A673 (cell line): ENCODE data around the gene PI4K2B. TPM values are rescaled to one million over a fixed set of nuclear protein-coding genes. Genes with fewer than 3 reads are reported as not detected.

ENCODE experiments used
- BruUV-seq: library from RNA; stranded (reverse); fragments of 400-500 nt; replicated peaks from 2 replicates; lab custom pipeline; 2021; lab: Mats Ljungman, UMichigan
- CTCF ChIA-PET: fragments of 300-600 bp; sonication (Branson Sonifier 250); formaldehyde crosslinking; loops from one replicate; lab custom pipeline; 2022; ENCODE audit warnings: antibody characterized with exemption; lab: Charles Lee
- POLR2A ChIA-PET: fragments of 300-600 bp; sonication (Branson Sonifier 250); formaldehyde crosslinking; loops from one replicate; lab custom pipeline; 2022; ENCODE audit warnings: antibody characterized with exemption; ENCODE audit not compliant: low non-redundant PET; lab: Charles Lee
- DNase-seq: peaks from one replicate; pipeline ENCODE4 v3.0.0-alpha.2; 2015; ENCODE audit warnings: low spot score
- H3K27ac ChIP-seq: fragments of 200-600 bp; sonication (generic); 2 replicates; pipeline ENCODE4 v1.5.1; 2016; ENCODE audit warnings: mixed run types, low read depth, mild to moderate bottlenecking, mixed read lengths, antibody characterized with exemption, low read length; ENCODE audit not compliant: poor library complexity, severe bottlenecking
- H3K27me3 ChIP-seq: fragments of 200-600 bp; sonication (generic); replicated peaks from 2 replicates; pipeline ENCODE4 v1.6.1; 2017; ENCODE audit warnings: mixed run types, low read depth, mild to moderate bottlenecking, mixed read lengths, antibody characterized with exemption, low read length; ENCODE audit not compliant: insufficient read depth, poor library complexity
- H3K36me3 ChIP-seq: fragments of 200-600 bp; sonication (generic); 2 replicates; pipeline ENCODE4 v1.6.1; 2016; ENCODE audit warnings: mixed run types, mild to moderate bottlenecking, mixed read lengths, antibody characterized with exemption, low read length; ENCODE audit not compliant: insufficient read depth, poor library complexity, severe bottlenecking
- H3K4me1 ChIP-seq: fragments of 200-600 bp; sonication (generic); 2 replicates; pipeline ENCODE4 v1.6.1; 2017; ENCODE audit warnings: mixed run types, mild to moderate bottlenecking, mixed read lengths, antibody characterized with exemption, low read length; ENCODE audit not compliant: insufficient read depth, poor library complexity, severe bottlenecking
- H3K4me3 ChIP-seq: fragments of 200-600 bp; sonication (generic); 2 replicates; pipeline ENCODE4 v1.5.1; 2016; ENCODE audit warnings: low read depth, mixed run types, mild to moderate bottlenecking, mixed read lengths, low read length; ENCODE audit not compliant: poor library complexity, severe bottlenecking
- H3K9me3 ChIP-seq: fragments of 200-600 bp; sonication (generic); 2 replicates; pipeline ENCODE4 v1.6.1; 2016; ENCODE audit warnings: mixed run types, low read depth, mild to moderate bottlenecking, mixed read lengths, antibody characterized with exemption, low read length; ENCODE audit not compliant: poor library complexity, severe bottlenecking
- EZH2 ChIP-seq: fragments of 200-600 bp; sonication (generic); IDR thresholded peaks from 2 replicates; pipeline ENCODE4 v1.6.1; 2017; ENCODE audit warnings: borderline replicate concordance, low read depth, mild to moderate bottlenecking, mixed read lengths, antibody characterized with exemption, low read length; ENCODE audit not compliant: poor library complexity, severe bottlenecking
- intact Hi-C: fragments of 100-400 bp; cut with micrococcal nuclease; formaldehyde crosslinking; loops from one replicate; pipeline ENCODE4 v1.10.0; 2022; ENCODE audit not compliant: unreplicated experiment
- total RNA-seq: library from RNA; stranded (reverse); gene quantifications from 2 replicates; pipeline ENCODE4 v1.2.3, GENCODE V29; 2021
- TF ChIP-seq, protein P1 (sequence below): fragments of 300-800, 200-600 bp; sonication (generic); conservative IDR thresholded peaks from 2 replicates; pipeline ENCODE4 v1.5.1; 2017; ENCODE audit warnings: low read depth, mild to moderate bottlenecking, antibody characterized with exemption, low read length, moderate library complexity, mixed read lengths

Gene PI4K2B
- total RNA-seq, 1 experiment from 2014 or later: 13.3 TPM

DNA sequence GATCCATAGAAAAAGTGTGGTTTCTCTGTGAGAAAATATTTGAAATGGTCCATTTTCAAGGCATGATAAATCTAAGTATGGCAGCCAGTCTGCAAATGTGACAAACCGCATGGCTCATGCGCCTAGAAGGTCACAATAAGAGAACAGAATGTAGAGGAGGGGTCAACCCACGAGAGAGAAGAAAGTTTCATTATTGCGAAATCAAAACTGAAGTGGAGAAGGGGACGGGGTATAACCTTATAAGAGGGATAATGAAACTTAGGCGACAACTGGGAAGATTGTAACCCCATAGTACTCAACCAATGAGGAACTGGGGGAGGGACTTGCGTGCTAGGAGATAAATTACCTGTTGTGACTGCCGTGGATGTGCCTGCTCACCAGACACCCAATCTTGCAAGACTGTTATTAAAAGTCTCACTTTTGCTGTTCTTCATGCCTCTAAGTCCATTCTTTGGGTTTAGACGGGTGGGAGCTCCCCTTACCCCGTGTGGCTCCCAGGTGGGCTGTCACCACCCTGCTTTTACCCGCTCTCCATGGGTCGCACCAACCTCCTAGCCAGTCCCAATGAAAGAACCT is 57.4 kb downstream of the PI4K2B start:
- intact Hi-C loops: no loop called here
- POLR2A ChIA-PET: interaction anchor here (0.6 kb wide), 1 partner anchor 21 kb away, joined by 3 read pairs; the partner anchor contains the start of gene ZCCHC4
- Histone ChIP-seq H3K4me3 (no peak overlapping the region), H3K27me3 (no peaks in the 10 kb centered on the region), H3K4me1 (no peaks in the 10 kb centered on the region), H3K27ac (no peak overlapping the region), H3K9me3 (no peaks in the 10 kb centered on the region), H3K36me3 (no peaks in the 10 kb centered on the region)
- TF ChIP-seq, protein P1, sequence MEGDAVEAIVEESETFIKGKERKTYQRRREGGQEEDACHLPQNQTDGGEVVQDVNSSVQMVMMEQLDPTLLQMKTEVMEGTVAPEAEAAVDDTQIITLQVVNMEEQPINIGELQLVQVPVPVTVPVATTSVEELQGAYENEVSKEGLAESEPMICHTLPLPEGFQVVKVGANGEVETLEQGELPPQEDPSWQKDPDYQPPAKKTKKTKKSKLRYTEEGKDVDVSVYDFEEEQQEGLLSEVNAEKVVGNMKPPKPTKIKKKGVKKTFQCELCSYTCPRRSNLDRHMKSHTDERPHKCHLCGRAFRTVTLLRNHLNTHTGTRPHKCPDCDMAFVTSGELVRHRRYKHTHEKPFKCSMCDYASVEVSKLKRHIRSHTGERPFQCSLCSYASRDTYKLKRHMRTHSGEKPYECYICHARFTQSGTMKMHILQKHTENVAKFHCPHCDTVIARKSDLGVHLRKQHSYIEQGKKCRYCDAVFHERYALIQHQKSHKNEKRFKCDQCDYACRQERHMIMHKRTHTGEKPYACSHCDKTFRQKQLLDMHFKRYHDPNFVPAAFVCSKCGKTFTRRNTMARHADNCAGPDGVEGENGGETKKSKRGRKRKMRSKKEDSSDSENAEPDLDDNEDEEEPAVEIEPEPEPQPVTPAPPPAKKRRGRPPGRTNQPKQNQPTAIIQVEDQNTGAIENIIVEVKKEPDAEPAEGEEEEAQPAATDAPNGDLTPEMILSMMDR: no peak
- TF ChIP-seq EZH2: no peak
- no TSS peak for BruUV-seq
- CTCF ChIA-PET: no interaction called here
- DNase-seq: no peak

DNA sequence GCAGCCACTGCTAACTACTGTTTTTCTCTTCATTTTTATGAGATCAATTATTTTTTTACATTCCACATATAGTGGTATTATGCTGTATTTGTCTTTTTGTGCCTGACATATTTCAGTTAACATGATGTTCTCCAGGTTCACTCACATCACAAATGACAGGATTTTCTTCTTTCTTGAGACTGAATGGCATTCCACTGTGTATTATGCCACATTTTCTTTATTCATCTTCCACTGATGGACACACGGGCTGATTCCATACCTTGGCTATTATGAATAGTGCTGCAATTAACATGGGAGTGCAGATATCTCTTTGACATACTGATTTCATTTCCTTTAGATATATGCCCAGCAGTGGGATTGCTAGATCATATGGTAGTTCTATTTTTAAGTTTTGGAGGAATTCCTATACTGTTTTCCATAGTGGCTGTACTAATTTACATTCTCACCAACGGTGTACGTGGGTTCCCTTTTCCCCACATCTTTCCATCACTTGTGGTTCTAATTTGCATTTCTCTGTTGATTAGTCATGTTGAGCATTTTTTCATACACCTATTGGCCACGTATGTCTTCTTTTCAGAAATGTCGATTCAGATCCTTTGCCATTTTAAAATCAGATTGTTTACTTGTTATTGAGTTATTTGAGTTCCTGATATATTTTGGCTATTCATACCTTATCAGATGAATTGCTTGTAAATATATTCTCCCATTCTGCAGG is 63.9 kb downstream of the PI4K2B start:
- ChIA-PET POLR2A (no interaction called here), CTCF (no interaction called here)
- no peak overlapping the region for H3K4me3 ChIP-seq
- DNase-seq: no peak
- no peaks in the 10 kb centered on the region for H3K9me3 ChIP-seq
- no peaks in the 10 kb centered on the region for H3K36me3 ChIP-seq
- TF ChIP-seq, protein P1: no peak
- TF ChIP-seq EZH2: no peak
- no peaks in the 10 kb centered on the region for H3K4me1 ChIP-seq
- intact Hi-C loops: no loop called here
- peaks cover 26% of the 10 kb centered on the region for H3K27me3 ChIP-seq
- H3K27ac ChIP-seq: no peak overlapping the region
- BruUV-seq: no TSS peak

DNA sequence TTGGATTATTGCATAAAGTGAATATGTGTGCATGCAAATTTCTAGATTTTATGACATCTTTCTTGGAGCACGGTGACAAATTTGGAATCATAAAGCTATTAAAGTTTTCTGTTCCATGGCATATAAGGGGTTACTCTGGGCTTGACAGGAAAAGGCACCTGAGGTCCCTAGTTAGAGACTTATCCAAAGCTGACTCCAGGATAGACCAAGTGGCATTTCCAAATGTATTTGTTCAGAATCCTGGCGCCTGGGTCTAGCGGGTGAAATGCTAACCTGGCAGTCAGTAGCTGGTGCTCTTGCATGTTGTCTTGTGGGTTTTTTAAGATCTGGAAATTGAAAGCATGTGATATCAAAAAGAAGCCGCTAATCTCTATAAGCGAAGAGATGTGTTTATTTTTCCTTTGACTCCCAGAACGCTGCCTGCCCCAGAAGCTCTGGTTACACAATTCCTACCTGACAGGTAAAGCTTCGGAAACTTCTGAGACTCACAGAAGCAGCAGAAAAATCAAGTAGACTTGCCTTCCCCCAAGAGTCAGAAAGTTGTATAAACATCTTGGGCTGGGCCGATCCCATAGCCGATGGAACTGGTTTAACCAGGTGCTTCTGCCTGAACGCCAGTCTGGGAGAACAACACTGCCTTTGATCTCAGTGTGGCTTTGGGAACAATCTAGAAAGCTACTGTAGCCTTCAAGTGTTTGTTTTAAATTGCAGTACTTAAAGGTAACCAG is 65.8 kb downstream of the PI4K2B start:
- CTCF ChIA-PET: no interaction called here
- no peak for TF ChIP-seq EZH2
- TF ChIP-seq, protein P1: no peak
- no peak for DNase-seq
- no peaks in the 10 kb centered on the region for H3K4me1 ChIP-seq
- peaks cover 26% of the 10 kb centered on the region for H3K27me3 ChIP-seq
- intact Hi-C loops: no loop called here
- BruUV-seq: no TSS peak
- no peaks in the 10 kb centered on the region for H3K36me3 ChIP-seq
- POLR2A ChIA-PET: no interaction called here
- no peak overlapping the region for H3K27ac ChIP-seq
- H3K4me3 ChIP-seq: no peak overlapping the region
- H3K9me3 ChIP-seq: no peaks in the 10 kb centered on the region
